ENCODE measurements around the gene PREX1.
"Not testable (repeated sequence)": the region's sequence is repeated elsewhere in the genome, so short reads cannot be mapped to it uniquely, and the experiment has no call there.

The PREX1 gene

DNA sequence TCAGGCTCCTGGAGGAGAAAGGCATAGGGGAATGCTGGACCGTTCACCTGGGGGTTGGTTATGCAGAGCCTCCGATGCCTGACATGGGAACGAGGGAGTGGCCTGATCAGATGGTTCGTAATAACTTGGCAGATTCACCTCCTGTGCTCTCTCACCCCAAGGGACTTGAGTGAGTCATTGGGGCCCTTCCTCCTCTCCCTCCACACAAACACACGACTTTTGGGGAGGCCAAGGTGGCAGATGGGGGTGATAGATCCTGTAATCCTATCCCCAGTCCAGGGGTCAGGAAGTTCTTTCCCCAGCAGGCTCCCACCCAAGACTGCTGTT is 48.1 kb upstream of the PREX1 start:
- TF ChIP-seq BACH2 (CRISPR knock-in tag; IDR thresholded peaks at IDR 0.05; ENCODE audit: borderline replicate concordance), result no peak
- TF ChIP-seq, protein P1, sequence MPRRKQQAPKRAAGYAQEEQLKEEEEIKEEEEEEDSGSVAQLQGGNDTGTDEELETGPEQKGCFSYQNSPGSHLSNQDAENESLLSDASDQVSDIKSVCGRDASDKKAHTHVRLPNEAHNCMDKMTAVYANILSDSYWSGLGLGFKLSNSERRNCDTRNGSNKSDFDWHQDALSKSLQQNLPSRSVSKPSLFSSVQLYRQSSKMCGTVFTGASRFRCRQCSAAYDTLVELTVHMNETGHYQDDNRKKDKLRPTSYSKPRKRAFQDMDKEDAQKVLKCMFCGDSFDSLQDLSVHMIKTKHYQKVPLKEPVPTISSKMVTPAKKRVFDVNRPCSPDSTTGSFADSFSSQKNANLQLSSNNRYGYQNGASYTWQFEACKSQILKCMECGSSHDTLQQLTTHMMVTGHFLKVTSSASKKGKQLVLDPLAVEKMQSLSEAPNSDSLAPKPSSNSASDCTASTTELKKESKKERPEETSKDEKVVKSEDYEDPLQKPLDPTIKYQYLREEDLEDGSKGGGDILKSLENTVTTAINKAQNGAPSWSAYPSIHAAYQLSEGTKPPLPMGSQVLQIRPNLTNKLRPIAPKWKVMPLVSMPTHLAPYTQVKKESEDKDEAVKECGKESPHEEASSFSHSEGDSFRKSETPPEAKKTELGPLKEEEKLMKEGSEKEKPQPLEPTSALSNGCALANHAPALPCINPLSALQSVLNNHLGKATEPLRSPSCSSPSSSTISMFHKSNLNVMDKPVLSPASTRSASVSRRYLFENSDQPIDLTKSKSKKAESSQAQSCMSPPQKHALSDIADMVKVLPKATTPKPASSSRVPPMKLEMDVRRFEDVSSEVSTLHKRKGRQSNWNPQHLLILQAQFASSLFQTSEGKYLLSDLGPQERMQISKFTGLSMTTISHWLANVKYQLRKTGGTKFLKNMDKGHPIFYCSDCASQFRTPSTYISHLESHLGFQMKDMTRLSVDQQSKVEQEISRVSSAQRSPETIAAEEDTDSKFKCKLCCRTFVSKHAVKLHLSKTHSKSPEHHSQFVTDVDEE (CRISPR knock-in tag; IDR thresholded peaks at IDR 0.05), result no peak
- no peak for TF ChIP-seq OSR1 (CRISPR knock-in tag; IDR thresholded peaks at IDR 0.05)
- TF ChIP-seq ZFP30 (CRISPR knock-in tag; IDR thresholded peaks at IDR 0.05), result no peak
- TF ChIP-seq TCF4 (CRISPR knock-in tag; IDR thresholded peaks at IDR 0.05; ENCODE audit: borderline replicate concordance), result no peak
- ATAC-seq, result no peak

GRCh38 chr20:48875233-48875913 is 47.6 kb upstream of the PREX1 start:
- TF ChIP-seq CREB5 (CRISPR knock-in tag; IDR thresholded peaks at IDR 0.05; ENCODE audit: low read depth) (no peak), ZFP30 (CRISPR knock-in tag; IDR thresholded peaks at IDR 0.05) (no peak), ZNF565 (CRISPR knock-in tag; conservative IDR thresholded peaks at IDR 0.05; ENCODE audit: low read depth) (no peak), ZC3H10 (CRISPR knock-in tag; IDR thresholded peaks at IDR 0.05) (no peak), CSDC2 (CRISPR knock-in tag; IDR thresholded peaks at IDR 0.05) (no peak), TCF4 (CRISPR knock-in tag; IDR thresholded peaks at IDR 0.05; ENCODE audit: borderline replicate concordance) (no peak), ARNTL (CRISPR knock-in tag; IDR thresholded peaks at IDR 0.05; ENCODE audit: borderline replicate concordance, low read depth) (no peak), SNAI2 (CRISPR knock-in tag; IDR thresholded peaks at IDR 0.05) (no peak), ESRRG (CRISPR knock-in tag; IDR thresholded peaks at IDR 0.05) (no peak), CSRNP3 (CRISPR knock-in tag; IDR thresholded peaks at IDR 0.05) (no peak)
- TF ChIP-seq, protein P1 (CRISPR knock-in tag; IDR thresholded peaks at IDR 0.05), result no peak
- TF ChIP-seq, protein P2, sequence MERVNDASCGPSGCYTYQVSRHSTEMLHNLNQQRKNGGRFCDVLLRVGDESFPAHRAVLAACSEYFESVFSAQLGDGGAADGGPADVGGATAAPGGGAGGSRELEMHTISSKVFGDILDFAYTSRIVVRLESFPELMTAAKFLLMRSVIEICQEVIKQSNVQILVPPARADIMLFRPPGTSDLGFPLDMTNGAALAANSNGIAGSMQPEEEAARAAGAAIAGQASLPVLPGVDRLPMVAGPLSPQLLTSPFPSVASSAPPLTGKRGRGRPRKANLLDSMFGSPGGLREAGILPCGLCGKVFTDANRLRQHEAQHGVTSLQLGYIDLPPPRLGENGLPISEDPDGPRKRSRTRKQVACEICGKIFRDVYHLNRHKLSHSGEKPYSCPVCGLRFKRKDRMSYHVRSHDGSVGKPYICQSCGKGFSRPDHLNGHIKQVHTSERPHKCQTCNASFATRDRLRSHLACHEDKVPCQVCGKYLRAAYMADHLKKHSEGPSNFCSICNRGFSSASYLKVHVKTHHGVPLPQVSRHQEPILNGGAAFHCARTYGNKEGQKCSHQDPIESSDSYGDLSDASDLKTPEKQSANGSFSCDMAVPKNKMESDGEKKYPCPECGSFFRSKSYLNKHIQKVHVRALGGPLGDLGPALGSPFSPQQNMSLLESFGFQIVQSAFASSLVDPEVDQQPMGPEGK (CRISPR knock-in tag; IDR thresholded peaks at IDR 0.05; ENCODE audit: borderline replicate concordance), result no peak
- ATAC-seq, result no peak

- ATAC-seq, result not testable (repeated sequence)
Observed at GRCh38 chr20:48869442-48869841, 41.6 kb upstream of the PREX1 start.

GRCh38 chr20:48866936-48867335 is 39.1 kb upstream of the PREX1 start:
- no peak for ATAC-seq
- TF ChIP-seq BACH2 (CRISPR knock-in tag; IDR thresholded peaks at IDR 0.05; ENCODE audit: borderline replicate concordance) (no peak), TCF4 (CRISPR knock-in tag; IDR thresholded peaks at IDR 0.05; ENCODE audit: borderline replicate concordance) (no peak), ARNTL (CRISPR knock-in tag; IDR thresholded peaks at IDR 0.05; ENCODE audit: borderline replicate concordance, low read depth) (no peak), ZNF70 (CRISPR knock-in tag; IDR thresholded peaks at IDR 0.05) (no peak), TOX (CRISPR knock-in tag; IDR thresholded peaks at IDR 0.05; ENCODE audit: borderline replicate concordance) (no peak), POU6F1 (CRISPR knock-in tag; IDR thresholded peaks at IDR 0.05; ENCODE audit: borderline replicate concordance, low read depth) (no peak), ZFP30 (CRISPR knock-in tag; IDR thresholded peaks at IDR 0.05) (no peak), ZFP3 (CRISPR knock-in tag; IDR thresholded peaks at IDR 0.05) (no peak), ESRRG (CRISPR knock-in tag; IDR thresholded peaks at IDR 0.05) (no peak), PPARA (CRISPR knock-in tag; IDR thresholded peaks at IDR 0.05; ENCODE audit: borderline replicate concordance) (no peak), CSDC2 (CRISPR knock-in tag; IDR thresholded peaks at IDR 0.05) (no peak)
- TF ChIP-seq, protein P1 (CRISPR knock-in tag; IDR thresholded peaks at IDR 0.05), result no peak
